ENCODE measurements around the gene SNRNP40. TPM values are rescaled to one million over a fixed set of nuclear protein-coding genes. Genes with fewer than 3 reads are reported as not detected.
A peak's percentile ranks its signal among the peaks of the same experiment; 100 is the strongest.

SNRNP40 gene
- total RNA-seq, 4 donors from 2014 or later: 24.3 to 54.7 (median 51.3) TPM

DNA sequence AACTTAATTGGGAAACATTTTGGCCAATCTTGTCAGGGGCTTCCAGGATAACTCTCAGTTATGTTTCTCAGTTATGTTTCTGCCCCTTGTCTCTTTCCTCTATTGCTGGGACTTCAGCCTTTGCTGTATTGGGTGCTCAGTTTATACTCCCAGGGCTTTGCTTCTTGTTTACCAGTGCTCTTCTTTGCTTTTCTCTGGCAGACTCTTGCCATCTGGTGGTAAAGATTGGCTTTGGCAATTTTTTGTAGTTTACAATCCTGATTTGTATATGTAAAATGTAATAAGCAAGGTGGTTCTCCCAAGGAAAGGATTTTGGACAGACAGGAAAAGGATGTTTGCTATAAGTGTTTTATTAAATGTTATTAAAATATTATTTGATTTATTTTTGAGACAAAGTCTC, 38.4 kb upstream of the SNRNP40 start:
- intact Hi-C loops (cut with DNase I): no loop called here
- Histone ChIP-seq H3K27me3 (no peaks in the 10 kb centered on the region), H3K4me1 (no peaks in the 10 kb centered on the region), H3K4me3 (no peak overlapping the region), H3K9me3 (no peaks in the 10 kb centered on the region), H3K36me3 (peaks cover 0 to 29% (median 0%) of the 10 kb centered on the region in 3 donors), H3K27ac (no peak overlapping the region)
- TF ChIP-seq, protein P1, sequence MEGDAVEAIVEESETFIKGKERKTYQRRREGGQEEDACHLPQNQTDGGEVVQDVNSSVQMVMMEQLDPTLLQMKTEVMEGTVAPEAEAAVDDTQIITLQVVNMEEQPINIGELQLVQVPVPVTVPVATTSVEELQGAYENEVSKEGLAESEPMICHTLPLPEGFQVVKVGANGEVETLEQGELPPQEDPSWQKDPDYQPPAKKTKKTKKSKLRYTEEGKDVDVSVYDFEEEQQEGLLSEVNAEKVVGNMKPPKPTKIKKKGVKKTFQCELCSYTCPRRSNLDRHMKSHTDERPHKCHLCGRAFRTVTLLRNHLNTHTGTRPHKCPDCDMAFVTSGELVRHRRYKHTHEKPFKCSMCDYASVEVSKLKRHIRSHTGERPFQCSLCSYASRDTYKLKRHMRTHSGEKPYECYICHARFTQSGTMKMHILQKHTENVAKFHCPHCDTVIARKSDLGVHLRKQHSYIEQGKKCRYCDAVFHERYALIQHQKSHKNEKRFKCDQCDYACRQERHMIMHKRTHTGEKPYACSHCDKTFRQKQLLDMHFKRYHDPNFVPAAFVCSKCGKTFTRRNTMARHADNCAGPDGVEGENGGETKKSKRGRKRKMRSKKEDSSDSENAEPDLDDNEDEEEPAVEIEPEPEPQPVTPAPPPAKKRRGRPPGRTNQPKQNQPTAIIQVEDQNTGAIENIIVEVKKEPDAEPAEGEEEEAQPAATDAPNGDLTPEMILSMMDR (IDR thresholded peaks at IDR 0.05): peak; percentile 21 to 63 (median 42)
- TF ChIP-seq POLR2A (IDR thresholded peaks at IDR 0.05): no peak
- DNase-seq: no peak

DNA sequence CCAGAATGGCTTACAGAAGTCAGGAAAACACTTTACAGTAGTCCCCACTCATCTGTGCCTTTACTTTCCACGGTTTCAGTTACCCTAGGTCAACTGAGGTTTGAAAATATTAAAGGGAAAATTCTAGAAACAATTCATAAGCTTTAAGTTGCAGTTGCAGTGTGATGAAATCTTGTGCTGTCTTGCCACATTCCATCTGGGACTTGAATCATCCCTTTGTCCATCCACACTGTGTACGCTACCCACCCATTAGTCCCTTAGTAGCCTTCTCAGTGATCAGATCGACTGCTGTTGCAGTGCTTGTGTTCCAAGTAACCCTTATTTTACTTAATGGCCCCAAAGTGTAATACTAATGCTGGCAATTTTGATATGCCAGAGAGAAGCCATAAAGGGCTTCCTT, 30.8 kb upstream of the SNRNP40 start:
- no peak for DNase-seq
- H3K4me1 ChIP-seq: no peaks in the 10 kb centered on the region
- peaks cover 0 to 29% (median 0%) of the 10 kb centered on the region in 3 donors for H3K36me3 ChIP-seq
- intact Hi-C loops (cut with DNase I): no loop called here
- H3K27ac ChIP-seq: no peak overlapping the region
- WGBS, 2 donors: 66 to 67% methylated on average over 3 of the region's 3 CpGs
- H3K4me3 ChIP-seq: no peak overlapping the region
- H3K9me3 ChIP-seq: no peaks in the 10 kb centered on the region
- no peaks in the 10 kb centered on the region for H3K27me3 ChIP-seq
- TF ChIP-seq POLR2A (IDR thresholded peaks at IDR 0.05): no peak
- TF ChIP-seq, protein P1 (IDR thresholded peaks at IDR 0.05): no peak

- H3K27me3 ChIP-seq: no peaks in the 10 kb centered on the region
- H3K4me1 ChIP-seq: no peaks in the 10 kb centered on the region
- H3K4me3 ChIP-seq: no peak overlapping the region
- TF ChIP-seq, protein P1 (IDR thresholded peaks at IDR 0.05): no peak
- no peak for TF ChIP-seq POLR2A (IDR thresholded peaks at IDR 0.05)
- peaks cover 0 to 35% (median 0%) of the 10 kb centered on the region in 3 donors for H3K36me3 ChIP-seq
- intact Hi-C loops (cut with DNase I): no loop called here
- WGBS, 2 donors: 89 to 95% methylated on average over 1 of the region's 1 CpG
- H3K27ac ChIP-seq: no peak overlapping the region
- no peak for DNase-seq
- no peaks in the 10 kb centered on the region for H3K9me3 ChIP-seq
Measured at GRCh38 chr1:31326461-31326860, 29.9 kb upstream of the SNRNP40 start.

DNA sequence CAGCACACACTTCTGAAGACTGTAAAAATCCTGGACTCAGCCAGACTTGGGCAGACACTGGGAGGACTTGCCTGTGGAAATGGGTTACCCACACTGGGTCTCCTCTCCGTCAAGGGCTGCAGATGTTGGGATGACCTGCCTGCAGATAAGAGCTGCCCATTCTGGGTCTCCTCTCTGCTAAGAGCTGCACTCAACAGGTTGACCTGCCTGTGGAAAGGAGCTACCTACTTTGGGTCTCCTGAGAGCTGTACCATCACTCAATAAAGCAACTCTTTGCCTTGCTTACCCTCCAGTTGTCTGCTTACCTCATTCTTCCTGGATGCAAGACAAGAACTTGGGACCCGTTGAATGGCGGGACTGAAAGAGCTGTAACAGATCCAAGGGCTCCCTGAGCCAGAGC, 28.4 kb upstream of the SNRNP40 start:
- 96 to 100% methylated on average over 1 to 3 of the region's 3 CpGs for WGBS, 2 donors
- no peaks in the 10 kb centered on the region for H3K9me3 ChIP-seq
- H3K27ac ChIP-seq: no peak overlapping the region
- TF ChIP-seq POLR2A (IDR thresholded peaks at IDR 0.05): no peak
- TF ChIP-seq, protein P1 (IDR thresholded peaks at IDR 0.05): no peak
- peaks cover 0 to 49% (median 0%) of the 10 kb centered on the region in 3 donors for H3K36me3 ChIP-seq
- intact Hi-C loops (cut with DNase I): no loop called here
- no peaks in the 10 kb centered on the region for H3K27me3 ChIP-seq
- H3K4me1 ChIP-seq: no peaks in the 10 kb centered on the region
- no peak for DNase-seq
- H3K4me3 ChIP-seq: no peak overlapping the region

DNA sequence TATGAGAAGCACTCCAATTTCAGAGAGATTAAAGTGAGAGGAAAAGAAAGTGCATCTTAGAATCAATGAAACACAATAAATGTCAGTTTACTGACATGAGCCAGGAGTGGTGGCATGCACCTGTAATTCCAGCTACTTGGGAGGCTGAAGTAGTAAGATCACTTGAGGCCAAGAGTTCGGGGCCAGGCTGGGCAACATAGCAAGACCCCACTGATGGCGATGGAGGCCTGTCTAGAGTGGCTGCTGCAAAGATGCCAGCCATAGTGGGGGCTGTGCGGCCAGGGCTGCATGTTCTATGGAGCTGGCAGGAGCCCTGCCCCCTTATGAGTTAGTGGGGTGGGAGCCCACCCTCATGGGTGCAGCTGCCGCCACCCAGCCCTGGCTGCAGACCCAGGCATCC, 27.5 kb upstream of the SNRNP40 start:
- no peak for DNase-seq
- TF ChIP-seq, protein P1 (IDR thresholded peaks at IDR 0.05): no peak
- TF ChIP-seq POLR2A (IDR thresholded peaks at IDR 0.05): no peak
- Histone ChIP-seq H3K9me3 (no peaks in the 10 kb centered on the region), H3K4me3 (no peak overlapping the region), H3K27me3 (no peaks in the 10 kb centered on the region), H3K4me1 (no peaks in the 10 kb centered on the region), H3K27ac (no peak overlapping the region), H3K36me3 (peaks cover 0 to 58% (median 0%) of the 10 kb centered on the region in 3 donors)
- WGBS, 2 donors: 86% methylated on average over 2 to 3 of the region's 4 CpGs
- intact Hi-C loops (cut with DNase I): no loop called here
